Activated T-cell treated with anti-CD3 and anti-CD28 coated beads for 24 hours (primary cell): Measurements from ENCODE around the gene WDR37.
"Not testable (repeated sequence)": the region's sequence is repeated elsewhere in the genome, so short reads cannot be mapped to it uniquely, and the experiment has no call there.

ENCODE experiments used
- DNase-seq: peaks from one replicate; pipeline ENCODE4 v3.0.0-alpha.2; 2020; ENCODE audit warnings: low read depth

The WDR37 gene

DNA sequence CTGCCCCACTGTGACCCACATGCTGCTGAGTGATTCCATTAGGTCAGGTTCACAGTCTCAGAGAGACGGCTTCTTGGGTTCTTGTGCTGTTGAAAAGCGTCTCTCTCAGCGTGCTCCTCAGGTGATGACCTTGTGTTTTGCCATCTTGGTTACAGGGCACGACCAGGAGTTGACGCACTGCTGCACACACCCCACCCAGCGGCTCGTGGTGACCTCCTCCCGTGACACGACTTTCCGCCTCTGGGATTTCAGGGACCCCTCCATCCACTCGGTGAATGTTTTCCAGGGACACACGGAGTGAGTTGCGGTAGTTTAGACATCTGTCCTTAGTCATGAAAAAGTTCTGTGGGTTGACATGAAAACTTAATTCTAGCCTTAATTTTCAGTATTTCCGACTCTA lies 48.8 kb downstream of the WDR37 start:
- DNase-seq: no peak

GRCh38 chr10:1107004-1107403 lies 50.8 kb downstream of the WDR37 start:
- DNase-seq: no peak

DNA sequence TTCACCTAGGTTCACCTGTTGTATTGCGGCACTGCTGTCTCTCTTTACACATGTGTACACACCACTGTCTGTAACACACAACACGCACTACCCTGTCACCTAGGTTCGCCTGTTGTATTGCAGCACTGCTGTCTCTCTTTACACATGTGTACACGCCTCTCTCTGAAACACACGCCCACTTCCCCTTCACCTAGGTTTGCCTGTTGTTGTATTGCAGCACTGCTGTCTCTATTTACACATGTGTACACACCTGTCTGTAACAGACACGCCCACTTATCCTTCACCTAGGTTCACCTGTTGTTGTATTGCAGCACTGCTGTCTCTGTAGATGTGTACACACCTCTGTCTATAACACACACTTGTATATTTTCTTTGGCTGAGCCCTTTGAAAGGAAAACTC lies 51.5 kb downstream of the WDR37 start:
- DNase-seq: no peak

GRCh38 chr10:1109795-1110673 lies 53.8 kb downstream of the WDR37 start:
- peak; percentile 71 for DNase-seq

DNA sequence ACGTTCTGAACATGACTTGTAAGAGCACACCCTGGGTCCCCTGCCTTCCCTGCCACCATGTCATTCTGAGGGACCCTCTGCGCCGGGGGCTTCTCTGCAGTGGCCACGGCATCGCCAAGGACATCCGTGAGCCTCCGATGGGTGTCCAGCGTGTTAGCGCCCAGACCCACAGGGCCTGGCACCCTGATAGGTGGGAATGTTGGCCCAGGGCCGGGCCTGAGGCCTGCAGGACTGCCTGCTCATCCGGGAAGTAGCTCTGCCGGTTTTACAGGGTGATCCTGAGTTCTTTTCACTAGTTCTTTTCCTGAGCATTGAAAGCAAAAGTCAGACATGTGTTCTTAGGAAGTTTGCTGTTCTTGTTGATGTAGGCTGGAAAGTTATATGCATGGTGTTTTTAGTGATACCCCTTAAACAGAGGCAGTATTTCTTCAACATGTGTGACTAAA lies 54.5 kb downstream of the WDR37 start:
- DNase-seq: no peak

- DNase-seq: no peak
These were observed 58.1 kb downstream of the WDR37 start for GRCh38 chr10:1114315-1114714.

DNA sequence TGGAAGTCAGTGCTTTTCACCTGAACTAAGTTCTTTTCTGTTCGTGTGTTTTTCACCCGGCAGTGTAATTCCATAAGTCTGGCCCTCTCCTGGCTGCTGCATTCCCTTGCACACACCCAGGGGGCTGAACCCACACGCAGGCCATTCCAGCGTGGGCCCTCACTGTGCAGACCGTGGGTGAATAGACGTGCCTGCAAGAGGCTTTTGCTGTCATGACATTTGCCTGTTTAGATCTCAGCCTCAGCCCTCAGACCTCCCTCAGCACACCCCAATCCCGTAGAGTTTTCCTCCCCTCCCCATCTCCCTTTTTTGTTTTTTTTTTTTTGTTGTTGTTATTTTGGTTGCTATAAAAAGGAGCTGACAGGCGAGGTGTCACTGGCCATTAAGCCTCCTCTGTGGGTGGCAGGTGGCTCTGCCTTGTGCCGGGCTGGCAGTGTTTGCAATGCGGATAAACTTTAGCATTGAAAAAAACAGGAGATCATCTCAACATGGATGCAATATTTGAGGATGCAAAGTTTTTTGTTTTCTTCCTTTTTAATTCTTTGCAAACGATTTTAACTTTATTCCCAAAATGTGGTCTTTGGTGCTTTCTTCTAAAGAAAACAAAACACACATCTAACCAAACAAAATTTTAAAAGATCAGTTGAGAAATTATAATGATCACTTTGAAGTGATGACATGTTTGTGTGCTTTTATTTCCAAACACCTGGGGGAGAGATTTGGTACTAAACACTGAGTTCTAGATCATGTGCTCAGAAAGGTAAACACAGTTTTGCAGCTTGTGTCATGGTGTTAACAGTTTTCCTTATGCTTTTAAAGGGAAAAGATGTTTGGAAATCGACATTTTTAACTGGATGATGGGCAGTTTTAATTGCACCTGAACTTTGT lies 58.8 kb downstream of the WDR37 start:
- DNase-seq: no peak

GRCh38 chr10:1115607-1115955 lies 59.4 kb downstream of the WDR37 start:
- DNase-seq: no peak

- DNase-seq: no peak
These were observed 59.9 kb downstream of the WDR37 start for GRCh38 chr10:1116051-1116450.

- DNase-seq: no peak
These were observed 60.6 kb downstream of the WDR37 start for GRCh38 chr10:1116696-1117280.

DNA sequence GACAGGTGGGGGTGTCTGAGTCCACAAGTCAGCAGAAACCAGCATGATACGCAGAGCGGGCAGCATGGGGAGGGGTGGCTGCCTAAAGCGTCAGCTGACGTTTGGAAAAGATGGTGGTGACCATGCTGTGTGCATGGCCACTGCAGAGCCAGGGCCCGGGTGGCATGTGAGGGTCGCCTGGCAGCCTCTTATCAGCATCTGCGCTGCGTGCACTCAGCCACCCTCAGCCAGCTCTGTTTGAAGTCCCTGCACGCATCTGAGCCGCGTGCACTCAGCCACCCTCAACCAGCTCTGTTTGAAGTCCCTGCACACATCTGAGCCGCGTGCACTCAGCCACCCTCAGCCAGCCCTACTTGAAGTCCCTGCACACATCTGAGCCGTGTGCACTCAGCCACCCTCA lies 61.5 kb downstream of the WDR37 start:
- no peak for DNase-seq

DNA sequence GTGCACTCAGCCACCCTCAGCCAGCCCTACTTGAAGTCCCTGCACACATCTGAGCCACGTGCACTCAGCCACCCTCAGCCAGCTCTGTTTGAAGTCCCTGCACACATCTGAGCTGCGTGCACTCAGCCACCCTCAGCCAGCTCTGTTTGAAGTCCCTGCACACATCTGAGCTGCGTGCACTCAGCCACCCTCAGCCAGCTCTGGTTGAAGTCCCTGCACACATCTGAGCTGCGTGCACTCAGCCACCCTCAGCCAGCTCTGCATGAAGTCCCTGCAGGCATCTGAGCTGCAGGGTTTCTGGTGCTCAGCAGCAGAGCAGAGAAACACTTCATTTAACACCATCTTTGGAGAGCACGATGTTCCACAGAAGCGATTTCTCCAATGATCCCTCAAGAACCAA lies 62.1 kb downstream of the WDR37 start:
- not testable (repeated sequence) for DNase-seq

DNA sequence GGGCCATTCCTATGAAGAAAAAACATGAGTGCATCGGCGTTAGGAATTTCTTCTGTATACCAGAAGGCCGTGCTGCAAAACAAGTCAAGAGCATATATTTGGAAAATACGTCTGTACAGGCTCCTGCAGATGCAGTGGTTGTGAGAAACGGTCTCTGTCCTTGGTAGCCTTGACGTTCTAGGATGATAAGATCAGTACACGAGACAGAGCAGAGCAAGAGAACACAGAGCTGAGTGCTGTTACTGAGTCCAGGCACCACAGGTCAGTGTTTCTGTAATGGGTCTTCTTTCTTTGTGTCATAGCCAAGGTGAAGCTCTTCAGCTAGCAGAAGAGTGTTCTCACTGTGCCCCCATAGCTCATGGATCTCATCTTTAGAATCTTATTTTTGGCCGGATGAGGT lies 62.8 kb downstream of the WDR37 start:
- DNase-seq: no peak

DNA sequence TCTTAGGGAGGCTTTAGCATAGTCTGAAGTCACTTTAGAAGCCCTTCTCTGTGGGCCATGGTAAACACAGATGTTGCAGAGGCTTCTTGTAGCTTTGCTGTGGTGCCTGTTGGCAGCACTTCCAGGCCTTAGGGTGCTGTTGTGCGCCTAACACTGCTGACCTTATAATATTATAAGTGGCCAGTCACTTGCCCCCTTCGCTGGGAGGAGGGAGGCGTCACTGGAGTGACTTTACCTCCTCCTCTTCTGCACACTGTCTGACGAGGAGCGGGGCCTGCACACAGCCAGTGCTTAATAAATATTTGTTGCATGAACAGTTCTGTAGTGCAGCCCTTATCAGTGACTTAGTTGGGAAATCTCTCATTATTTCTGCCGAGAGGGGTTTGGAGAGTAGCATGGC lies 63.3 kb downstream of the WDR37 start:
- DNase-seq: no peak

- no peak for DNase-seq
These were observed 64.1 kb downstream of the WDR37 start for GRCh38 chr10:1120306-1120705.

- no peak for DNase-seq
These were observed 64.6 kb downstream of the WDR37 start for GRCh38 chr10:1120801-1121211.

DNA sequence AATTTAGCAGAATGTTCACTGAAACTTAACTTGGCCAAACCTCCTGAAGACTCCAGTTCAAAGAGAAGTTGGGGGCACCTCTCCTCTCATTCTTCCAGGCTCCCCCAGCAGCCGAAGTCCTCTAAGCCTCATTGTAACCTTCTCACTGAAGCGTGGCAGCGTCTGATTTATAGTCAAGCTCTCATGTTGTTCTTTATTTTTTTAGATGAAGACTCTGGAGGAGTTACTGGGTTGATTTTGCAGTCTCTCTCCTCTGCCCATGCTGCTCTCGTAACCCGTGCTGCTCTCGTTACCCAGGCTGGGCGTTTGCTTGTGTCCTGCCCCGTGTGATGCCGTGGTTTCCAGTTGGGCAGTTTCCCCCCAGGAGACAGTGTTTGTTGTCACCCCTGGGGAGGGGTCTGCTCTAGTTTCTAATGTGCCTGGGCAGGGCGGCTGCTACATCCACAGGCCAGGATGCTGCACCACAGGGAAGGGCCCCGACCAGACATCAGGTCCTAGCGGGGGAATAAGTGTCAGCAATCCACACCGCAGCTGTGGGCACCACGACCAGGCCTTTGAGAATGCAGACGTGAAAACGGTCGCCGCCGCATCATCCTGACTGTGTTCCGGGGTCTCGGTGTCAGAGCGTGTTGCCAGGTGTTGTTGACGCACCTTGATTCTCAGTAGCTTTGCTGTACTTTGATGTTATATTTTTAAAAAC lies 65.2 kb downstream of the WDR37 start:
- no peak for DNase-seq

DNA sequence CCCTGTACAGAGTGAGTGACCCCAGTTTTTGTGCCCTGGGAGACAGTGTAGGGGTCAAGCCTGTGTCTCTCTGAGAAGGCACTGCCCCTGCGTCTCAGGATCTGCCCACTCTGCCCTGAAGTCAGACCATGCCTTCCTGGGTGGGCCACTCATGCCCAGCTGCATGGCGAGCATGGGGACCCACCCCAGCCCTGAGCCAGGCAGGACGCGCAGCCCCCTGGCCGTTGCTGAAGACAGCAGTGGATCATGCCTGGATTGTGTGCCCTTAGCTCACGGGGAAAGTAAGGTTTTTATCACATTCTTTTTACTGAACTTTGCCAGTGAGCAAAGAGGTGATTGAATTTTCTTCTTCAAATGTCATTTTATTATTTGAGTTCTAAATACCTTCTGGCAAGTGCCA lies 66.2 kb downstream of the WDR37 start:
- DNase-seq: no peak

- no peak for DNase-seq
These were observed 67.0 kb downstream of the WDR37 start for GRCh38 chr10:1123198-1123597.

DNA sequence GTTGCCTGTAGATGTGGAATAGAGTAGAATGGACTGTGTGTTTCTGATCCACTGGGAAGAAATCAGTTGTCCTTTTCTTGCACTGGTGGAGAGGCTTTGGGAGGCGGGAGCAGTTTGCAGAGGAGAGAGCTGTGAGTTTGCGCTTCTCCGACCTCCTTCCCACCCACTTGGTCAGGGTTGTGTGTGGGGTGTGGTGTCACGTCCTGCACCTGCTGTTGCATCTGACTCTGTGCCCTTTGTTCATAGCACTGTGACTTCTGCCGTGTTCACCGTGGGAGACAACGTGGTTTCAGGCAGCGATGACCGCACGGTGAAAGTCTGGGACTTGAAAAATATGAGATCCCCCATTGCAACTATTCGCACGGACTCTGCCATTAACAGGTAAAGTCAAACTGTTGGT lies 67.8 kb downstream of the WDR37 start:
- no peak for DNase-seq

GRCh38 chr10:1124796-1125195 lies 68.6 kb downstream of the WDR37 start:
- DNase-seq: no peak

DNA sequence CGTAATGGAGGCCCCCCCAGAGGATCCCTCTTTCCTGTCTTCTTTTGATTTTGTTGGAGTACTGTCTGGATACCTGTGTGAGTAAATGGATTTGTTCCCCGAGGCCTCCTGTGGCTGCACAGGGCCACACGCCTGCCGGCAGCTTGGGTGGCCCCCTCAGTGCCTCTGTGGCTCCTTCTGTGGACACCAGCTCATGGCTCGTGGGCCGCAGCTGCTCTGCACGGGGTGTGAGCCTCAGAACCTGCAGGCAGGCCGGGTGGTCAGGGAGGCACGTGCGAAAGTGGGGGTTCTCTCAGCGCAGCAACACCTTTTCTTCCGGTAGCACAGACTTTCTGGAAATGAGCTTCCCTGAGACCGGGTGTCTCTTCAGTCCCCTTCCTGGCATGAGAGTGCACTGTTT lies 70.3 kb downstream of the WDR37 start:
- no peak for DNase-seq
